Endothelial cell of umbilical vein (primary cell): Measurements from ENCODE around the gene PROM1. TPM values are rescaled to one million over a fixed set of nuclear protein-coding genes. Genes with fewer than 3 reads are reported as not detected.

Experiments
- BruUV-seq: library from RNA; stranded (reverse); fragments of 400-500 nt; replicated peaks from 2 replicates; lab custom pipeline; 2021; lab: Mats Ljungman, UMichigan
- CTCF ChIA-PET: fragments of 300-600, 350-600 bp; sonication (Branson Sonifier 250); formaldehyde crosslinking; loops from one replicate; lab custom pipeline; 2021; ENCODE audit warnings: antibody characterized with exemption, inconsistent platforms; lab: Charles Lee
- POLR2A ChIA-PET: fragments of 300-600, 350-600 bp; sonication (Branson Sonifier 250); formaldehyde crosslinking; loops from one replicate; lab custom pipeline; 2021; ENCODE audit warnings: antibody characterized with exemption, inconsistent platforms; lab: Charles Lee
- DNase-seq: peaks from one replicate; pipeline ENCODE4 v3.0.0-alpha.2; 2011; ENCODE audit warnings: low read depth, low spot score
- FAIRE-seq: peaks from 2 replicates; lab custom pipeline; 2011; peaks lifted over from hg19 to GRCh38; lab: Jason Lieb, UNC
- H2AFZ ChIP-seq: 2 replicates; pipeline ENCODE4 v1.6.0; 2012; ENCODE audit warnings: low read depth, low read length, control low read depth, inconsistent platforms
- H3K27ac ChIP-seq: 2 replicates; pipeline ENCODE4 v1.5.1; 2011; ENCODE audit warnings: low read depth, mild to moderate bottlenecking, control low read depth, low read length, moderate library complexity; ENCODE audit not compliant: insufficient read depth
- H3K27me3 ChIP-seq, 2 experiments: 2 replicates each; pipeline versions ENCODE4 v1.6.0 to v1.6.1; 2011; ENCODE audit warnings: low read length in 2 of 2, mixed read lengths in 1 of 2; ENCODE audit not compliant: control insufficient read depth in 2 of 2, insufficient read depth in 2 of 2
- H3K36me3 ChIP-seq, 2 experiments: 2 replicates in 1 of 2; 3 replicates in 1 of 2; pipeline ENCODE4 v1.5.1; 2011; ENCODE audit warnings: low read length in 2 of 2, mild to moderate bottlenecking in 1 of 2, moderate library complexity in 1 of 2; ENCODE audit not compliant: control insufficient read depth in 2 of 2, insufficient read depth in 2 of 2; ENCODE audit errors: extremely low read depth in 1 of 2
- H3K4me1 ChIP-seq: 3 replicates; pipeline ENCODE4 v1.5.1; 2011; ENCODE audit warnings: mild to moderate bottlenecking, low read length; ENCODE audit not compliant: control insufficient read depth, insufficient read depth; ENCODE audit errors: extremely low read depth
- H3K4me2 ChIP-seq: 2 replicates; pipeline ENCODE4 v1.6.1; 2011; ENCODE audit warnings: low read length, control low read depth, mixed read lengths; ENCODE audit not compliant: insufficient read depth
- H3K4me3 ChIP-seq, 3 experiments: fragments of 200-600 bp in 1 of 3; sonication (generic), shearing (Covaris generic) in 1 of 3; replicated peaks in 1 of 3; 2 replicates each; pipeline ENCODE4 v1.5.1; 2011 to 2016; ENCODE audit warnings: control low read depth in 3 of 3, low read length in 3 of 3, mild to moderate bottlenecking in 2 of 3, inconsistent platforms in 1 of 3, low read depth in 1 of 3, moderate library complexity in 1 of 3; ENCODE audit not compliant: insufficient read depth in 1 of 3
- H3K79me2 ChIP-seq: 2 replicates; pipeline ENCODE4 v1.6.0; 2012; ENCODE audit warnings: low read length, inconsistent platforms; ENCODE audit not compliant: control insufficient read depth, insufficient read depth
- H3K9ac ChIP-seq: replicated peaks from 2 replicates; pipeline ENCODE3; 2011; ENCODE audit warnings: low read length, control low read depth; ENCODE audit not compliant: insufficient read depth; ENCODE audit errors: extremely low read depth
- H3K9me1 ChIP-seq: replicated peaks from 3 replicates; pipeline ENCODE4 v1.6.0; 2011; ENCODE audit warnings: mild to moderate bottlenecking, low read length; ENCODE audit not compliant: control insufficient read depth, insufficient read depth; ENCODE audit errors: extremely low read depth
- H3K9me3 ChIP-seq: replicated peaks from 2 replicates; pipeline ENCODE4 v1.5.1; 2012; ENCODE audit warnings: low read length, inconsistent platforms; ENCODE audit not compliant: control insufficient read depth, insufficient read depth
- H4K20me1 ChIP-seq: replicated peaks from 2 replicates; pipeline ENCODE3; 2011; ENCODE audit warnings: mild to moderate bottlenecking, low read length; ENCODE audit not compliant: control insufficient read depth, insufficient read depth; ENCODE audit errors: extremely low read depth
- EZH2 ChIP-seq: IDR thresholded peaks from 2 replicates; pipeline ENCODE4 v1.6.1; 2012; ENCODE audit warnings: borderline replicate concordance, low read depth, mild to moderate bottlenecking, moderate library complexity, low read length, inconsistent platforms; ENCODE audit not compliant: severe bottlenecking
- FOS ChIP-seq: IDR thresholded peaks from 2 replicates; pipeline ENCODE4 v1.6.1; 2011; ENCODE audit warnings: mild to moderate bottlenecking, low read length, moderate library complexity, borderline replicate concordance; ENCODE audit not compliant: insufficient read depth
- GATA2 ChIP-seq: IDR thresholded peaks from 2 replicates; pipeline ENCODE4 v1.7.0; 2011; ENCODE audit warnings: low read depth, mild to moderate bottlenecking, moderate library complexity, mixed read lengths, low read length; ENCODE audit not compliant: insufficient read length, insufficient read depth
- JUN ChIP-seq: IDR thresholded peaks from 2 replicates; pipeline ENCODE4 v1.6.1; 2011; ENCODE audit warnings: borderline replicate concordance, low read depth; ENCODE audit not compliant: insufficient read length, insufficient read depth
- MYC ChIP-seq: IDR thresholded peaks from one replicate; pipeline ENCODE4 v1.6.1; 2011; ENCODE audit warnings: mild to moderate bottlenecking, low read depth, low read length
- POLR2A ChIP-seq: IDR thresholded peaks from 2 replicates; pipeline ENCODE4 v1.6.1; 2012; ENCODE audit warnings: low read depth, mild to moderate bottlenecking, control low read depth, low read length
- POLR2AphosphoS5 ChIP-seq: IDR thresholded peaks from 2 replicates; pipeline ENCODE4 v1.6.1; 2012; ENCODE audit warnings: low read depth, mild to moderate bottlenecking, control low read depth, low read length, moderate library complexity; ENCODE audit not compliant: insufficient read depth
- dilution Hi-C: fragments of 300-500 bp; cut with MboI; formaldehyde crosslinking; loops from one replicate; pipeline ENCODE4 v1.15.0; 2019; ENCODE audit warnings: low sequenced_read_pairs; ENCODE audit not compliant: extremely low pct_ligation_motif_present
- intact Hi-C: fragments of 100-400 bp; cut with micrococcal nuclease; formaldehyde crosslinking; loops from one replicate; pipeline ENCODE4 v1.10.0; 2022
- polyA plus RNA-seq, 4 experiments: library from polyadenylated mRNA; depleted of rRNA in 3 of 4; stranded (reverse) in 3 of 4; unstranded in 1 of 4; fragments of >200 nt; gene quantifications; 2 replicates each; pipeline versions ENCODE4 v1.2.1 to v1.2.3, GENCODE V29; 2011 to 2012; ENCODE audit warnings: missing spikeins in 1 of 4
- total RNA-seq: library from RNA; stranded (reverse); gene quantifications from 2 replicates; pipeline ENCODE4 v1.2.3, GENCODE V29; 2021
- TF ChIP-seq, protein P1 (sequence below): IDR thresholded peaks from 2 replicates; pipeline ENCODE4 v1.6.1; 2011; ENCODE audit not compliant: insufficient read depth, insufficient read length
- TF ChIP-seq, protein P2 (sequence below), 2 donors: IDR thresholded peaks; 1 replicate in 1 of 2; 2 replicates in 1 of 2; pipeline ENCODE4 v1.5.1; 2011; ENCODE audit warnings: low read length in 2 of 2, mild to moderate bottlenecking in 2 of 2, moderate library complexity in 2 of 2, control low read depth in 1 of 2, inconsistent platforms in 1 of 2, low read depth in 1 of 2; ENCODE audit not compliant: insufficient read depth in 1 of 2; ENCODE audit errors: extremely low read depth in 1 of 2

PROM1 gene
- total and polyA plus RNA-seq, 2 donors (not counting 3 experiments of a cell fraction or from before 2014, with no cell fraction given) = 0.36 to 1.7 TPM

DNA sequence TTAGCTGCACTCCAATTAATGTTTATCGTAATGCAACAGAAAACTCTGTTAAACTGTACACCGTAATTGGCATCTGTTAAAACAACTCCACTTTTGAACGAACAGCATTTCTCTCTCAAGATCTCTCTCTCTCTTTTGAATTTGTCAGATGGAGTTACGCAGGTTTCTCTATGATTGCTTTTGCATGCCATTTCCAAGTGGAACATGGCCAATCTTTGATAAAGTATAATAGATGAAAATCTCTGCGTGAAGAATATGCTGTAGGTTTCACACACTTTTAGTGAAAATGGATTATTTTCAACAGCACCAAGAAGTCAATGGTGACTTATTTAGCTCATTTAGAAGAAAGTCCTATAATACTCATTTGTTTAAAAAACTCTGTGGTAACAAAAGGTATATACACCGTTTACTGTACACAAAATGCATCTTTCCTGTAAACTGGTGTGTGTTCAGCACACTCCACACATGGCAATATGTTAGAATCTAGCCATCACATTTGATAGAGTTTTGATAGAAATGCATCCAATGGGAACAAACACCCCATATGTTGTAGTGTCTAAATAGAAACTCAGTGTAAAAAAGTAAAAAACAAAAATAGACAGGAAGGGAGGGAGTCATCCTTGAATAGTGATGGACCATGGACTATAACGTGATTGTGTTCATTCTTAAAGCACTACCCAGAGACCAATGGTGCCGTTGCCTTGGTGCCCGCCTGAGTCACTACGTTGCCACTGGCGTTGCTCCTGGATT, 115.1 kb downstream of the PROM1 start:
- H3K9ac ChIP-seq = no peak overlapping the region
- no peak overlapping the region for H3K4me2 ChIP-seq
- H3K9me3 ChIP-seq = no peaks in the 10 kb centered on the region
- dilution Hi-C loops (no loop called here), intact Hi-C loops (no loop called here)
- no TSS peak for BruUV-seq
- no peaks in the 10 kb centered on the region for H3K36me3 ChIP-seq
- no peak overlapping the region for H2AFZ ChIP-seq
- H3K27ac ChIP-seq = no peak overlapping the region
- no peaks in the 10 kb centered on the region for H3K27me3 ChIP-seq
- H3K4me3 ChIP-seq = no peak overlapping the region
- DNase-seq = no peak
- no peaks in the 10 kb centered on the region for H4K20me1 ChIP-seq
- no peaks in the 10 kb centered on the region for H3K4me1 ChIP-seq
- no peak for FAIRE-seq
- TF ChIP-seq FOS = no peak
- no peak for TF ChIP-seq POLR2AphosphoS5
- TF ChIP-seq POLR2A = no peak
- TF ChIP-seq, protein P1, sequence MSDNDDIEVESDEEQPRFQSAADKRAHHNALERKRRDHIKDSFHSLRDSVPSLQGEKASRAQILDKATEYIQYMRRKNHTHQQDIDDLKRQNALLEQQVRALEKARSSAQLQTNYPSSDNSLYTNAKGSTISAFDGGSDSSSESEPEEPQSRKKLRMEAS = no peak
- TF ChIP-seq GATA2 = no peak
- TF ChIP-seq, protein P2, sequence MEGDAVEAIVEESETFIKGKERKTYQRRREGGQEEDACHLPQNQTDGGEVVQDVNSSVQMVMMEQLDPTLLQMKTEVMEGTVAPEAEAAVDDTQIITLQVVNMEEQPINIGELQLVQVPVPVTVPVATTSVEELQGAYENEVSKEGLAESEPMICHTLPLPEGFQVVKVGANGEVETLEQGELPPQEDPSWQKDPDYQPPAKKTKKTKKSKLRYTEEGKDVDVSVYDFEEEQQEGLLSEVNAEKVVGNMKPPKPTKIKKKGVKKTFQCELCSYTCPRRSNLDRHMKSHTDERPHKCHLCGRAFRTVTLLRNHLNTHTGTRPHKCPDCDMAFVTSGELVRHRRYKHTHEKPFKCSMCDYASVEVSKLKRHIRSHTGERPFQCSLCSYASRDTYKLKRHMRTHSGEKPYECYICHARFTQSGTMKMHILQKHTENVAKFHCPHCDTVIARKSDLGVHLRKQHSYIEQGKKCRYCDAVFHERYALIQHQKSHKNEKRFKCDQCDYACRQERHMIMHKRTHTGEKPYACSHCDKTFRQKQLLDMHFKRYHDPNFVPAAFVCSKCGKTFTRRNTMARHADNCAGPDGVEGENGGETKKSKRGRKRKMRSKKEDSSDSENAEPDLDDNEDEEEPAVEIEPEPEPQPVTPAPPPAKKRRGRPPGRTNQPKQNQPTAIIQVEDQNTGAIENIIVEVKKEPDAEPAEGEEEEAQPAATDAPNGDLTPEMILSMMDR (IDR thresholded peaks at IDR 0.05; ENCODE audit: extremely low read depth in 1 of 2, insufficient read depth in 1 of 2, low read depth in 1 of 2, low read length in 2 of 2) = no peak
- TF ChIP-seq EZH2 = no peak
- TF ChIP-seq MYC = no peak
- no peak for TF ChIP-seq JUN
- ChIA-PET POLR2A (no interaction called here), CTCF (no interaction called here)
- no peaks in the 10 kb centered on the region for H3K79me2 ChIP-seq
- no peaks in the 10 kb centered on the region for H3K9me1 ChIP-seq
